GM23248 (cell line): ENCODE data around the gene CST11. TPM values are rescaled to one million over a fixed set of nuclear protein-coding genes. Genes with fewer than 3 reads are reported as not detected.

ENCODE experiments used
- DNase-seq: peaks from one replicate; pipeline ENCODE4 v3.0.0-alpha.2; 2015
- H2AFZ ChIP-seq: fragments of 200-600 bp; sonication (generic); 2 replicates; pipeline ENCODE4 v1.6.1; 2016; ENCODE audit warnings: antibody characterized with exemption
- H3F3A ChIP-seq: fragments of 200-600 bp; sonication (generic); 2 replicates; pipeline ENCODE4 v1.6.1; 2016; ENCODE audit warnings: mild to moderate bottlenecking, antibody characterized with exemption, mixed run types; ENCODE audit not compliant: insufficient read depth
- H3K27ac ChIP-seq: fragments of 200-600 bp; sonication (generic); 2 replicates; pipeline ENCODE4 v1.5.1; 2016; ENCODE audit warnings: mild to moderate bottlenecking
- H3K27me3 ChIP-seq: fragments of 200-600 bp; sonication (generic); replicated peaks from 2 replicates; pipeline ENCODE4 v1.6.1; 2016; ENCODE audit warnings: mild to moderate bottlenecking; ENCODE audit not compliant: insufficient read depth
- H3K36me3 ChIP-seq: fragments of 200-600 bp; sonication (generic); 2 replicates; pipeline ENCODE4 v1.6.1; 2016; ENCODE audit warnings: low read depth, mild to moderate bottlenecking
- H3K4me1 ChIP-seq: fragments of 200-600 bp; sonication (generic); 2 replicates; pipeline ENCODE4 v1.6.1; 2016; ENCODE audit warnings: mild to moderate bottlenecking; ENCODE audit not compliant: insufficient read depth
- H3K4me2 ChIP-seq: fragments of 200-600 bp; sonication (generic); one replicate; pipeline ENCODE4 v1.6.1; 2016; ENCODE audit warnings: mild to moderate bottlenecking; ENCODE audit not compliant: unreplicated experiment
- H3K4me3 ChIP-seq: fragments of 200-600 bp; sonication (generic); 2 replicates; pipeline ENCODE4 v1.5.1; 2016; ENCODE audit warnings: mild to moderate bottlenecking
- H3K79me2 ChIP-seq: fragments of 200-600 bp; sonication (generic); 2 replicates; pipeline ENCODE4 v1.6.1; 2016; ENCODE audit warnings: mild to moderate bottlenecking; ENCODE audit not compliant: insufficient read depth
- H3K9ac ChIP-seq: fragments of 200-600 bp; sonication (generic); 2 replicates; pipeline ENCODE4 v1.6.1; 2016; ENCODE audit warnings: mild to moderate bottlenecking
- H3K9me2 ChIP-seq: fragments of 200-600 bp; sonication (generic); 2 replicates; pipeline ENCODE4 v1.6.1; 2016; ENCODE audit warnings: mixed run types, mild to moderate bottlenecking, moderate library complexity; ENCODE audit not compliant: insufficient read depth
- H3K9me3 ChIP-seq: fragments of 200-600 bp; sonication (generic); one replicate; pipeline ENCODE4 v1.6.1; 2017; ENCODE audit warnings: low read depth
- H4K20me1 ChIP-seq: fragments of 200-600 bp; sonication (generic); 2 replicates; pipeline ENCODE4 v1.6.0; 2016; ENCODE audit not compliant: insufficient read depth
- EZH2 ChIP-seq: fragments of 200-600 bp; sonication (generic); IDR thresholded peaks from 2 replicates; pipeline ENCODE4 v1.6.1; 2018; ENCODE audit warnings: antibody characterized with exemption, mild to moderate bottlenecking; ENCODE audit not compliant: insufficient read depth, poor library complexity, severe bottlenecking
- EZH2phosphoT487 ChIP-seq: fragments of 200-600 bp; sonication (generic); IDR thresholded peaks from 2 replicates; pipeline ENCODE4 v1.6.1; 2018; ENCODE audit warnings: antibody characterized with exemption, moderate library complexity, mild to moderate bottlenecking, low read depth; ENCODE audit not compliant: insufficient read depth
- WGBS, 2 experiments: methylation state at CpG; one replicate each; pipeline ENCODE4 v1.1.6; 2015 to 2017; ENCODE audit warnings: low lambda C conversion rate in 2 of 2, low coverage in 1 of 2; ENCODE audit errors: missing lambda C conversion rate in 2 of 2; 5-methylcytosine and 5-hydroxymethylcytosine counted together
- in situ Hi-C: fragments of 300-500 bp; cut with MboI; formaldehyde crosslinking; loops from 2 replicates; pipeline ENCODE4 v1.15.0; 2020
- polyA plus RNA-seq: library from polyadenylated mRNA; unstranded; fragments of >200 nt; fragmentation: Nextera tagmentation; extraction: Ambion mirVana; gene quantifications from 2 replicates; pipeline ENCODE4 v1.2.1, GENCODE V29; 2016
- total RNA-seq: library from RNA; depleted of rRNA; stranded (reverse); fragments of >200 nt; shearing (Covaris generic); gene quantifications from 2 replicates; pipeline ENCODE4 v1.2.3, GENCODE V29; 2014

CST11 gene
- total and polyA plus RNA-seq, 2 experiments from 2014 or later = not detected

- Histone ChIP-seq H3K4me2 (peak within 1 kb of the TSS; percentile 99), H3K4me1 (peaks cover 10% of the 10 kb centered on the region), H2AFZ (peak within 1 kb of the TSS; percentile 91), H3K4me3 (peak within 1 kb of the TSS; percentile 83), H3K9ac (peak within 1 kb of the TSS; percentile 90), H3K9me2 (no peaks in the 10 kb centered on the region), H3K9me3 (no peaks in the 10 kb centered on the region), H3F3A (peaks cover 16% of the 10 kb centered on the region), H3K27me3 (no peaks in the 10 kb centered on the region), H3K36me3 (no peaks in the 10 kb centered on the region), H3K79me2 (peaks cover 45% of the 10 kb centered on the region), H3K27ac (peak within 1 kb of the TSS; percentile 80), H4K20me1 (no peaks in the 10 kb centered on the region)
- TF ChIP-seq EZH2phosphoT487 (no peak), EZH2 (no peak)
- peak; percentile 98 for DNase-seq
- WGBS, 2 experiments = 2% methylated on average over 46 to 63 of the region's 64 CpGs
- in situ Hi-C loops = no loop called here
Measured at GRCh38 chr20:23420943-23421931, 31.4 kb downstream of the CST11 start, which contains the start of gene NAPB. Gene NAPB (minus strand): TSS chr20:23421488. CDS start chr20:23421402, 86 bp downstream.

DNA sequence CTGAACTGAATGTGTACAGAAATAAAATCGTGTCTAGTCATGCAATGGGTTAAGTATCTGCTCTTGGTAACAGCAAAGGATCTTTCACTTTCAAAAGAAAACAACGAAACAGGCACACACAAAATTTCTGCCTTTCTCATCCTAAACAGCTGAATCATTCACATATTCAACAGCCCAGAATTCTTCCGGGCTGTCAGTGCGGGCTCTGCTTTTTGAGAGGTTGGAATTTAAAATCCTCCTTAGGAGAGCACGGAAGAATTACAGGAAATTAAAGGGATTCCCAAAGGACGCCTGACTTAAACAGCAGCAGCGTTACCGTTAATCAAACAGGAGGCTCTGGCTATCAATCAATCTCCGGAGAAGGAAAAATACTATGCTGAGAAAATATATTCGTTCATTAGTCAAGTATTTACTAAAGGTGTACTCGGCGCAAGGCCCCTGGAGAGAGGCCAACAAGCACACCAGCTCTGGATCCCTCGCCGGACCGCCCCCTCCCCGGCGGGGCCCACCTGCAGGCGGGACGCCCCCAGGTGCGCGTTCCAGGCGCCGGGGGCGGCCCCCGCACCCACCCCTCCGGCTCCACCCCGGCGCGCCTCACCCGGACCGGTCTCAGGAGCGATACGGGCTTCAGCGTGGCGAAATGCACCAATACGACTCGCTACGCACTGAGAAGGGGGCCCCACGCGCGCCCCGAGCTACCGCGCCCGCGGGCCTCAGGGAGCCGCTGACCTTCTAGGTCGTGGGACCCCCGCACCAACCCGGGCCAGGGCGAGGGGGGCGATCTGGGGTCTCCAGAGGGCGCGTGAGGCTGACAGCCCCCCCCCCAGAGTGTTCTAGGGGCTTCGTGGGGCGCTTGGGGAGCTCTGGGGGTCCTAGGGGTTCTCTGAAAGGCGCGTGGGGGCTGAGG is 32.4 kb downstream of the CST11 start:
- H3K9me3 ChIP-seq = no peaks in the 10 kb centered on the region
- DNase-seq = peak; percentile 84
- H3K9me2 ChIP-seq = no peaks in the 10 kb centered on the region
- TF ChIP-seq EZH2phosphoT487 = no peak
- TF ChIP-seq EZH2 = no peak
- H3K4me1 ChIP-seq = peaks cover 18% of the 10 kb centered on the region
- H3K4me3 ChIP-seq = peak overlapping the region; percentile 83
- H3F3A ChIP-seq = peaks cover 16% of the 10 kb centered on the region
- H4K20me1 ChIP-seq = no peaks in the 10 kb centered on the region
- peak overlapping the region; percentile 91 for H2AFZ ChIP-seq
- peak overlapping the region; percentile 90 for H3K9ac ChIP-seq
- in situ Hi-C loops = no loop called here
- no peaks in the 10 kb centered on the region for H3K36me3 ChIP-seq
- peaks cover 55% of the 10 kb centered on the region for H3K79me2 ChIP-seq
- no peaks in the 10 kb centered on the region for H3K27me3 ChIP-seq
- H3K4me2 ChIP-seq = peak overlapping the region; percentile 99
- peak overlapping the region; percentile 80 for H3K27ac ChIP-seq
- WGBS, 2 experiments = 1 to 3% methylated on average over 39 to 49 of the region's 58 CpGs

DNA sequence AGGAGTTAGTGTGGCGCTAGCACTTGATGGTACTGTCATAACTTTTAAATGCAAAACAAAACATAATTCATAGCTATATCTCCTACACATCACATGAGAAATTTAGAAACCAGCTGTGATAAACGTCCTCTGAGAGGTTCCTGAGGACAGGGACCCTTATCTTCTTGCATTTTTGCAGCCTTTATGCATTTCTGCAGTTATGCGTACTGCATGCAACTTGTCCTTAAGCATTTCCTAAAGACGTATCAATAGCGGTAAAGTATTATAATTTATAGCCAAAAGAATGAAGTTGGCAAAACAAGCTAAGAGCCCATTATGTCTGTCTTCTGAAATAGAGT is 33.0 kb downstream of the CST11 start:
- Histone ChIP-seq H3K27ac (peak overlapping the region; percentile 80), H3K79me2 (peaks cover 61% of the 10 kb centered on the region), H3K27me3 (no peaks in the 10 kb centered on the region), H3K4me3 (peak overlapping the region; percentile 83), H3K9ac (peak overlapping the region; percentile 90), H3K9me3 (no peaks in the 10 kb centered on the region), H3K4me2 (peak overlapping the region; percentile 99), H3K4me1 (peaks cover 18% of the 10 kb centered on the region), H3F3A (peaks cover 16% of the 10 kb centered on the region), H3K9me2 (no peaks in the 10 kb centered on the region), H2AFZ (peak overlapping the region; percentile 91), H4K20me1 (no peaks in the 10 kb centered on the region), H3K36me3 (no peaks in the 10 kb centered on the region)
- TF ChIP-seq EZH2 = no peak
- TF ChIP-seq EZH2phosphoT487 = no peak
- DNase-seq = no peak
- 16 to 20% methylated on average over 5 of the region's 5 CpGs for WGBS, 2 experiments
- in situ Hi-C loops = no loop called here

GRCh38 chr20:23417861-23418260 is 34.8 kb downstream of the CST11 start:
- H3K27ac ChIP-seq = no peak overlapping the region
- in situ Hi-C loops = no loop called here

More at GRCh38 chr20:23417861-23418260, 34.8 kb downstream of the CST11 start:
- Histone ChIP-seq H3K9ac (no peak overlapping the region), H3K27me3 (no peaks in the 10 kb centered on the region), H4K20me1 (no peaks in the 10 kb centered on the region; the same call in 1 of the 2 replicates), H3K9me3 (no peaks in the 10 kb centered on the region), H3K9me2 (no peaks in the 10 kb centered on the region), H3K4me1 (peaks cover 18% of the 10 kb centered on the region), H3K4me2 (no peak overlapping the region), H3K4me3 (no peak overlapping the region), H2AFZ (no peak overlapping the region), H3K79me2 (peaks cover 79% of the 10 kb centered on the region), H3K36me3 (no peaks in the 10 kb centered on the region), H3F3A (peaks cover 16% of the 10 kb centered on the region)
- DNase-seq = no peak
- TF ChIP-seq EZH2phosphoT487 = no peak
- TF ChIP-seq EZH2 = no peak
